ENCODE measurements around the gene VPS41.
"Not testable (repeated sequence)": the region's sequence is repeated elsewhere in the genome, so short reads cannot be mapped to it uniquely, and the experiment has no call there.

Gene VPS41

DNA sequence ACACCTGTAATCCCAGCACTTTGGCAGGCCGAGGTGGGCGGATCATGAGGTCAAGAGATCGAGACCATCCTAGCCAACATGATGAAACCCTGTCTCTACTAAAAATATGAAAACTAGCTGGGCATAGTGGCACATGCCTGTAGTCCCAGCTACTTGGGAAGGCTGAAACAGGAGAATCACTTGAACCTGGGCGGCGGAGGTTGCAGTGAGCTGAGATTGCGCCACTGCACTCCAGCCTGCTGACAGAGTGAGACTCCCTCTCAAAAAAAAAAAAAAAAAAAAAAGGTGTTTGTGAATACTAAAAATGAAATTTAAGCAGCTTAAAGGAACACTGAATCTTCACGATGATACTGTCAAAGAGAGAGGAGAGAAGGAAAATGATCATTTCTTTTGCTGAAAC lies 54.0 kb downstream of the VPS41 start:
- DNase-seq = not testable (repeated sequence)

DNA sequence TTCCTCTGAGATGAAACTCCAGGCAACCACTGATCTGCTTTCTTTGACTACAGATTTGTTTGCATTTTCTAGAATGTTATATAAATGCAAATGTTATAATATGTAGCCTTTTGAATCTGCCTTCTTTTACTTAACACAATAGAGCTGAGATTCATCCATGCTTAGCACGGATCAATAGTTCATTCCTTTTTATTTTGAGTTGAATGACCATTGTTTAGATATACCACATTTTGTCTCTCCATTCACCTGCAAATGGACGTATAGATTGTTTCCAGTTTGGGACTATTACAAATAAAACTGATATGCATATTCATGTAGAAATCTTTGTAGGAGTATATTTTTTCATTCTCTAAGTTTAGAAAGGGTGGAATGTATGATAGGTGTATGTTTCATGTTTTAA lies 57.7 kb downstream of the VPS41 start:
- no peak for DNase-seq

DNA sequence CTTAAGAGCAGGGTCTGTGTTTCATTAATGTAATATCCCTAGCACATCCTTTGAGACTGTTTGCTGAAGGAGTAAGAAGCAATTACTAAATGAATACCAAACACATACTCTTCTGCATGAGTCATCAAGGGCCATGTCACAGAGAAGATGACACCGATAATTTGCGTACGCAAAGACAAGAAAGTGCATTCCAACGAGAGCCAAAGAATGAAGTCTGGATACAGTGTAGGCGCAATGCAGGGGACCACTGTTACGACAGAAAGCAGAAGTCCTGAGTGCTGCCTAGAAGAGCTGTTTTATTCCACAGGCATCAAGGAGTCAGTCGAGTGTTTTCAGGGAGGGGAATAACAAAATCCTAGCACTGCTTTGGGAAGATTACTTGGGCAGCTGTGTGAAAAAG lies 62.7 kb downstream of the VPS41 start:
- no peak for DNase-seq

DNA sequence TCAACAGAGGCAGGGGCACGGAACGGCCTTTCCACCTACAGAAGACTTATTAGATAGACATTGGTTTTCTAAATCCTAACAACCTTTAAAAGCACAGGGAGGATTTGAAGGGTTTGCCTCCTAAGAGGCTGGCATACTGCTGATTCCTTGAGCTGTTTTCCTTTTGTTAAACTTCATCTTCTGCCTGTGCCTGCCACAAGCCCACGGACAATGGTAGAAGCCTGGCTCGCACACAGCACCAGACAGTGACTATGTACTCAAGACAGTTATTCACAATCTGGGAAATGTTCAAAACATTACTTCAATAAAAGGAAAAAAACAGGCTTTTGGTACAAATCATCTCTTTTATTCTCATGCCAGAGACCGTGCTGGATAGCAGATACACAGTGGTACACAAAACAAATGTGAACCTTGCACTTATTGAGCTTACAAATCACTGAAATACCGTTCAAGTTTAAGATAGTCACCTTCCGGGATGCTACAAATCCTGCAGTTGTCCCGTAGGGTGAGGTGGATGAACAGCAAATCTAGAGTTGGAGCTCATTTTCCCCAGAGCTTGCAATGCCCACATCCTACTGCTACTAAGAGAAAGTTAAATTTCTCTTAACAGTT lies 63.9 kb downstream of the VPS41 start:
- no peak for DNase-seq

DNA sequence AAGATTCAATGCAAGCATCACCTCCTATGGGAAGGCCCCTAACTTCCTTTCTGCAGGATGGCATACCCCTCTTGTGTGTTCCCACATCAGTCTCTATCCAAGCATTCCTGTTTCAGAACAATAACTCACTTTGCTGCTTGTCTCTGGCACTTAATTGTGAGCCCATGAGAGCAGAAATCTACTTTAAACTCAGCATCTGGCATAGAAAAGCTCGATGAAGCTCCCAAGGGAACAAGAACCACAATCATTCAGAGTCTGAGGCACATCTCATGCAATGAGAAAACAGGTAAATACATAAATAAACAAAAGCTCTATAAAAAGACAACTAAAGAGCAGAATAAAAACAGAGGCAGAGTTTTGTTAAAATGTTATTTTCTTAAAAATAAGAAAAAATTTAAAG lies 66.2 kb downstream of the VPS41 start:
- no peak for DNase-seq

DNA sequence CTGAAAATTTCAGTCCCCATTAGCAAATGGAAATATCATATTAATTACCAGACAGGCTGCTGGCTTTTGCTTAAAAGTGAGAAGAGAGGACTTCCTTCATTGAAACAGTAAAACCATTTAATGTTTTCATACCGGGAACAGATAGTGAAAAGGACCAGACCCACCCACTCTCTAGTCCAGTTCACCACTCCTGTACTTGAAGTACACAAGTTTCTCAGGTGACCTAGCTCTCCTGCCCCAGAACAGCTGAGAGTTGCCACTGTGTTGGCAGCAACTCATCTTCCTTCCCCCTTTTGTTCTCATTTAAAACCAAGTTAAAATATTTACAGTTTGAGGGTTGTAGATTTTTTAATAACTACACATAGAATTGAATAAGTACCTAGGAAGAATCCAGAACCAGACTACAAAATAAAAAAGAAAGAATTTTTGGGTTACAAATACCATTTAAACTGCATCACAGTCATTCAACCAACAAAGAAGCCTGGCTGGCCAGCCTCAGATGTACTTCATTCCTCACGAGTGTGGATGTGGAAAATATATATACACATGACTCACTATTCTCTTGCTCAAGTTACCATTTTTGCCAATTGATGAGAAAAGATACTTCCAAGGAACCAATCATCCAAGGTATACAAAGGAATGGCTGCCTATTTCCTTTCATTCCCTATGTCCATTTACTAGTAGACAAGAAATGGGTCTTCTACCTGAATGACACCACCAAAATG lies 68.1 kb downstream of the VPS41 start:
- DNase-seq = no peak

DNA sequence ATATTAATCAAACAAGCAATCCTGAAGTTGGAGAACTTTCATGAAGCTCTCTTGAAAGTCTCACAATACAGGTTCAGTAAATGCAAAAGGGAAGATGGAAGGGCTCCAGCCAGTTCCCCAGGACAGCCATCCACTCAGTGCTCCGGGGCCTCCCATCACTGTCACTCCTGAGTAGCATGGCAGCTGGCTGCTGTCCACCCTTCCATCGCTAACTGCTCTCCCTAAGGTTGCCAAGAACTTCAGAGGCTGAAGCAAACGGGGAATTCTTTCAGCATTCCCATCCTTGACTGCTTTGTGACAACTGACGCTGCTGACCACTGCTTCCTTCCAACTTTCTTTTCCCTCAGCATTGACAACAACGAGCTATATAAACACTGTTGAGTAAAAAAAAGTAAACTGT lies 69.1 kb downstream of the VPS41 start:
- DNase-seq = no peak

DNA sequence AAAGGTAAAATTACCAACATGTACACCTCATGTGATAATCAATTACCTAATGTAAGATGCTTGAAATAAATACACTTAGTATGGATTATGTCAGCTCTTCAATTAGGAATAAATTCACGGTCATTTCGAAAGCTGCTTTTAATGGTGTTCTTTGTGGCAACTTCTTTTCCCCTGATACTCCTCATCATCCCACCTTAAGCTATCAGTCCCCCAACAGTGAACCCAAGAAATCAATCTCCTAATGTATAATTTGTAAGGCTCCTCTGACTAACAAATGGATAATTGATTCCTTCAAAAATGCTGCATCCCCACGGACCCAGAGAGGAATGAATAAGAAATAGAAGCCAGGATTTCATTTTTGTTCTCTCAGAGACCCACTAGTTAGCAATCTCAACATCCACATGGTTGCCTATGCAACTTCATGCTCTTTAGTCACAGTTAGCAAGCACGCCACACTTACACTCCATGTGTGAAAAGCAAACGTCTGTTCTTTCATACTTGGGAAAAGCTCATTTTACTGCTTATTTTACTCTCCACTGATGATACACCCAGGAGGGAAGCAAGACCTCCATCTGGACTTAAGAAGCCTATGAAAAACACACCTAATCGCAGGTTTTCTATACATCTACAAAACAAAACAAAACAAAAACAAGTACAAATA lies 70.1 kb downstream of the VPS41 start:
- DNase-seq = no peak

DNA sequence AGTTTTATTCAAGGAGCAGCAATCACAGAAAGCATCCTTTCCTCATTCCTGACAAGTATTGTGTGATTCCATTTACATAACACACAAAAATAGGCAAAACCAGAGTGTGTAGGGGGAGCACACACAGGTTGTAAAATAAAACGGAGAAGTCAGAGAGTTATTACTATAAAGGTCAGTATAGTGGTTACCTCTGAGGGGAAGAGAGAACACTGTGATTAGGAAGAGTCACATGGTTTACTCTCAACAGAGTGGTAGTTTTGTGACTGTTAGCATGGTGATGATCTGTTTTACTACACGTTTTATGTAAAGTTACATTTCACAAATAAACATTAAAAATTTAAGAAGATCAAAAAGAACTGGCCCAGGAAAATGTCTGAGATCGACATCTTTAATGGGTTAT lies 74.6 kb downstream of the VPS41 start:
- no peak for DNase-seq

DNA sequence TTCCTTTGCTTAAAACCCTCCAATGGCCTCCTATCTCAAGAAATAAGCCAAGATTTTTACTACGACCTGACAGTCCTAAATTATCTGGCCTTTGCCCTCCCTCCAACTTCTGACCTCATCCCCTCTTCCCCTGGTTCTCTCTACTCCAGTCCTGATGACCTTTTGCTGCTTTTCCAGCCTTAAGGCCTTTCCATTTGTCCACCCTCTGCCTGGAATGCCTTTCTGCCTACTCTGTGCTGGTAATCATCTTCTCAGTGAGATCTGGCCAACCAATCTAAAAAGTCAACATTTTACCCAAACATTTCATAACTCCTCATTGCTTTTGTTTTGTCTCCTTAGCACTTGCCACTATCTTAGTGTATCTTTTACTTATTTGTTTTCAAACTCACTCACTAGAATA lies 75.7 kb downstream of the VPS41 start:
- no peak for DNase-seq

DNA sequence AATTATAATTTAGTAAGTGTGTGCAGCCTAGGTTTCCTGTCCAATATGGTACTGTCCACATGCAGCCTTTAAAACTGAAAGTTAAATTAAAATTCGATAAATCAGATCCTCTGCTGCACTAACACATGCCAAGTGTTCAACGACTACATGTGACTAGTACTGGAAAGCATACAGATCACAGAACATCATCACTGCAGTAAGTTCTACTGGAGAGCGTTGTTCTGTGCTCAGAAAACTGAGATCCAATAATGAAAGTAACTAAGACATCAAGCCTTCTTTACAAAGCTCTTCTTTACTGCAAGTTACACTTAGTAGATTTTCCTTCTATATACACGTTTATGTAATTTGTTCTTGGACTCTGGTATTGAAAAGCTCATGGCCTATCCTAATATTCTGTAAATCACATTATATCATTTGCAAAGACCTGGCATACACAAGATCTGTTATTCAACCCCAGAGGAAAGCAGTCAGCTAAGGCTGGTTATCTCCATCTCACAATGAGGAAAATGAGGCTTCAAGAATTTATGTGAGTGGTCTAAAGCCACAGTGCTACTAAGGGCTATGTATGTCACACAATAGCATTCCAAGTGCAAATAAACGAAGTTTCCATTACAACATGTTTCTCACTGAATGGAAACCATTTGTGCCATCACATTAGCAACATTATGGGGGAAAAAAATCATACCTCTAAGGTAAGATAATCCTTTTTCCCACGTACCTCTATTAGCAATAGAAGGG lies 77.6 kb downstream of the VPS41 start:
- DNase-seq = no peak

DNA sequence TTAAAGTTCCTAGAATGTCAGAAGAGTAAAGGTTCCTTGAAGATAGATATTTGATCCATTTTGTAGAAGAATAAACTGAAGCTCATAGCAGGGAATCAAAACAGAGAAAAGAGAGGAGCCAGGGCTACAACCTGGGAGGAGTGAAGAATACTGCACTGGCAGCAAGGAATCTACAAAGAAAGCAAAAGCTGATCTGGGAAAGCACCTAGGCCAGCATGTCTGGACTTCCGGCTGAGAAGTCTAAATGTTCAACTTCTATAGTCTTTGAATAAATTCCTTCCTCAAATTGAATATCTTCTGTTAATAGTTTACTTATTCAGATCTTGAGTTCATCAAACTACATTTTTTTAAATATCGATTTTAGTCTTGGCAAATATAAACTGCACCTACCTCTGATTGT lies 78.2 kb downstream of the VPS41 start:
- no peak for DNase-seq

DNA sequence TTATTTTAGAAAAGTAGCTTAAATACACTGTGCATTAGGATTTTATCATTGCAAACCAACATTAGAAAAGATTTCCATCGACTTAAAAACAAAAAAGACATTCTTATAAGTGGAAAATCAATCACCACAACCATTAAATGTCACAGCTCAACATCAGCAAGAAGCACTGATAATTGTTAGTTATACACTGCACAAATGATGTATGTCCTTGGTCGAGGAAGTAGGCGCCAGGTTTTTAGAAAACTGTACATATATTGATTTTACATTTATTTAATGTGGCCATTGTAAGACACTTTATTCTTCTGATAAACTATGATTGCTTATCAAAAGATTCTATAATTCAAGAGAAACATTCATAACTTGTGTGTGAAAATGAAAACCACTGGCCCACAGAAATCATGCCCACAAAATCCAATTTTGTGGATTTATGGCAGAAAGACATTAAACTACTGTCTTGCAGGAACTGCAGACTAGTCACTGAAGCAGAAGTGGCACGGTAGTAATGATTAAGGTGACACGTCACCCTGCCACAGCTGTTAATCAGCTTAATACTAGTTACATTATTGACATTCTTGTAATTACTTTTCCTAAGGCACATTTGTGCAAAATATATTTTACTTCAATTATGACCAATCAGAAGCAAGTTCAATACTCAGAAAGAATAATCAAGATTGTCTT lies 79.4 kb downstream of the VPS41 start:
- DNase-seq = no peak

DNA sequence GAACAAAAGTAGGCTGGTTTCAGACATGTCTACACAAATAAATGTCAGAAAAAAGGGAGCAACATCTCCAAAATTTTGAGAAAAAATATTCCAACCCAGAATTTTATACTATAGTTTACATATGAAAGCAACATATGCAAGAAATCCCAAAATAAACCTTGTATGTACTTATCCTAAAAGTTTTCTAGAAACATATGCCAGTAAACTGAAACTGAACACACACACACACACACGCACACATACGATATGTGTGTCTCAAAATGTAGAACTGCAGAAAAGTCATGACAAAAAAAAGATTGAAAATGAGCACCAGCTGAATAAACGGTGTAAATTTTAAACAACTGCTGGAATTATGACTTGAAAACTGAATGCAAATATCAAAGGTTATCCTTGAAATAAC lies 81.0 kb downstream of the VPS41 start:
- no peak for DNase-seq

DNA sequence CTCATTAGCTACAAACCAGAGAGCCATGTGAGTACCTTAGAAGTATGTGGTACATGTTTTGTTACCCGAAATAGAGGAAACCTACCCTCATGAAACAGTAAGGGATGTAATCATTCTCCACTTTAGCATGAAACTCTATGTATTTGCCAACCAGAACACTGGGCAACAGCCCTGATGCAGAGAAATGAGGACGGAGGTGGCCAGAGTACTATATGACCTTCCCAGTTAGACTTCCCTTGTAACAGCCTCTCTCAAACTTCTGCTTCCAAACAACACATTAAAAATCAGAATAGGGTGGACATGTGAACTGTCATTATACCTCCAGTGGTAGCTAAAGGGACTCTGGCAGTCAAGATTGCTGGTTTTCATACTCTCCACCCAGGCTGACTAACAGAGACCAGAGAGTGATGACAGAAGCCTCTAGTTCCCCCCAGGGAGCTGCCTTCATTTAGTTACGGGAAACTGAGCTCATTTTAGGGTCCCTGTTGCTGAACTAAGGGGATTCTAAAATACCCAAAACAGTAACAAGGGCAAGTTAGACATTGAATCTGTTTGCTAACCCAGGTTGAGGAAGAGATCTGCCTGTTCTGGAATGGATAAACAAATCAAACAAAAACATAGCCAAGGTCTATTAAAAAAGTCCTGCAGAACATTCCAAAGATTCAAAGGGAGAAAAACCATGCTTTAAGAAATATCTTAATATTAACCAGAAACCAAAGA lies 83.1 kb downstream of the VPS41 start:
- no peak for DNase-seq

DNA sequence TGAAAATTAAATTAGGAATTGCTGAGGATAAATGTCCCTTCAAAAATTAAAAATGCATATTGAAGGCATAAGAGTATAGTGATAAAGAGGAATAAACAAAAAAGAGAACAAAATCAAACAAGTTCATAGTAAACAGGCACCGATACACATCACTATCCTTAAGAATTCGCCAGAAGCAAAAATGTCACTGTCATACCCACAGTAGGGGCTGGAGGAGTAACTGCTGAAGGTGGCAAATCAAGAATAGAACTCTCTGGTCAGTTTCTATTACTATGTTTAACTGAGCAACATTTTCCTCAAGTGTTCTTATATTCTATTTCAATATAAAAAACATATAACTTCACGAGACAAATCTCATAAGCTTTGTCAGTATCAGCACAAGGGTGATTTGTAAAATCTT lies 84.0 kb downstream of the VPS41 start:
- DNase-seq = no peak

DNA sequence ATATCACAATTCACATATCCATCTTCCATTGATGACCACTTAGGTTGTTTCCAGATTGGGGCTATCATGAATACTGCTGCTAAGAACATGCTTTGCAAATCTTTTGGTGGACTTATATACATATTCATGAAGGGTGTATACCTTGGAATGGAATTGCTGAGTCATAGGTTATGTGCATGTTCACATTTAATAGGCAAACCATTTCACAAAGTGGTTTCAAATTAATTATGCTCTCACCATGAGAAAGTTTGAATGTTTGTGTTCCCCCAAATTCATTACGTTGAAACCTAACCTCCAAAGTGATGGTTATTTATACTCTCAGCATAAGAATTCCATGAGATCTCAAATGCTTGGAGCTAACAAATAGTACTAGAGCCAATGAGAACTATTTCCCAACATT lies 86.4 kb downstream of the VPS41 start:
- DNase-seq = no peak

DNA sequence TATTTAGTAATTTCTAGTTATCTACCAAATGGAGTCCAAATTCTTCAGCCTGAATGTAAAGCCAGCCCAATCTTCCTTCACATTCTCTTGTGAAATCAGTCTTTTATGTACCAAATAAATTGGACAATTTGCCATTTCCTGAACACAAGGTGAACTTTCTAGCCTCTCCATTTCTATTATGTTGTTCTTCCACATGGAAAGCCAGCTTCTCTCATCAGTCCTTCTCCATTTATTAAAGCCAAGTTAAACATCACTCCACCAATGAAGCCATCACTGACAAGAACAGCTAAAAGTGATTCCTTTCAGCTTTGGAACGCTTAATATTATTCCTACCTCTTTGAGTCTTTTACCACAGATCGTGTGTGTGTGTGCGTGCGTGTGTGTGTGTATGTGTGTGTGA lies 88.4 kb downstream of the VPS41 start:
- no peak for DNase-seq

DNA sequence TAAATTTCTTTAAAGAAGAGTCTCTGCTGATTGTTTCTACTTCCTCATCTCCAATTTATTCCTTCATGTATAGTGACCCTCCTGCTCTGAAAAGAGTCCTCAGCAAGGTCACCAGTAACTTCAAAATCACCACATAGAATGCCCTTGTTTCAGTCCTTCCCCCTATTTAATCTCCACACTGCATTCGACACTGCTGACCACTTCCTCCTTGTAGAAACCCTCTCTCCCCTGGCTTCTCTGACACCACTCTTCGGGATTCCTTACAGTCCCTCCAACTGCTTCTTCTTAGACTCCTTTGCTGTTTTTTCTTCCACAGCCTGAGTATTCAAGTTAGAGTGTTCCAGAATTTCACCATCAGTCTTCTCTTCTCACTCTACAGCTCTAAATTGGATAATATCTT lies 89.5 kb downstream of the VPS41 start:
- DNase-seq = no peak

DNA sequence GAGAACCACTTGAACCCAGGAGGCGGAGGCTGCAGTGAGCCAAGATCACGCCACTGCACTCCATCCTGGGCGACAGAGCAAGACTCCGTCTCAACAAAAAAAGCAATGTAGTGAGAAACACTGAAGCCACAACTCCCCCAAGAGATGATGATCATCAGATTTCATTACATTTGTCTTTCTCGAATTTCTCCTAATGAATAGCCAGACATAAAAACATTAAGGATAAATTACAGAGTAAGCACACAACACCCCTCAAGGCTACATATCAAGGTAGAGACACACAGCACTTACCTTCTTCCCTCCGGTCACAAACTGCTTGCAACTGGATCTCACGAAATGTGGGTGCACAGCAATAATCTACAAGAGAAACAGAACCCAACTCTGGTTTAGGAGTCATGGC lies 91.5 kb downstream of the VPS41 start:
- no peak for DNase-seq

DNA sequence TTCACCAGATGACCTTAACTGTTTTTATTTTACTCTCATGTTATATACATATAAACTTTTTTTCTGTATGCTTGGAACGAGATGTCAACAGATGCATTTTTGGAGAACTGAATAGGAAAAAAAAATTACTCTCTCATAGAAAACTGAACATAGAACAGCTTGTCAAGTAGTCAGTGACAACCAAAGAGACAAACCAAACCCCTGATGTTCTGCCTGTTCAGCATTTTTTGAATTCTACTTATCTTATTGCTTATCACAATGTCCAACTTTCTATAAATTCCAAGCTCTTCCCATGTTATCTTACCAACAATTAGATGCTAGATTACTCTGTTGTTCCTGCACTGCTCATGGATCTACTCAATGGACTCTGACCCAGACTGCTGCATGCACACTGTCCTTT lies 95.2 kb downstream of the VPS41 start:
- DNase-seq = no peak

DNA sequence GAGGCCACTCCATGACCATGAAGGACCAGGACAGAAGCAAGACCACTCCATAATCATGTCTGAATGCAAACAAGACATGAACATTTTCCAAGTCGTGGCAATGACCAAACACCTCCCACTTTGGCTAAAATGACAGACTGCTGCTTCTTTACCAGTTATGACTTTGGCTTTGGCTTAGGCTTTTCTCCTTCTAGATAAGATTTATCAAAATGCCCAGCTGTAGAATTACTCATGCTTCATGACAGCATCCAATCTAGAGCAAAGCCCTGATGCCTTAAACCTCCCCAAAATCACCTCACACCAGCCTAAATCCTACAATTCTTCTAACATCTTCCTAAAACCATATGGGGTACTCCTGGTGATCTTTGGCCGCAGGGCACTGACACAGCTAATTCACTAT lies 102.1 kb downstream of the VPS41 start:
- DNase-seq = no peak

DNA sequence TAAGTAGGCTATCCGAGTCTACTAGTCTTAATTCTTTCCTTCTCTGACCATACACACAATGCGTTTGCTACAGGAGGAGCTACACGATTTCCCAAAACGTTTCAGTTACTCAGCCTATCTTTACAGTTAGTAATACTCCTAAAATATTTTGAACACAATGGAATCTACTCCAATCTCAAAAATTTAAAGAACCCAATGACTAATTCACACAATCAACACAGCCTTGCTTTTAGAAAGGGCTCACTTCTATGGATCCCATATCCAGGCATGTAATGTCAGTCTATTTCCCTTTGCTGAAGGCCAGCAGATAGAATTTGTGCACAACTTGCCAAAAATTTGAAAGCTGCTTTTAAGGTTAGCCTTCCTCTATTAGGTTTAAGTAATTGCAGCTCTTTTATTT lies 107.2 kb downstream of the VPS41 start:
- no peak for DNase-seq
